B cell (primary cell): ENCODE data around the gene OXNAD1. TPM values are rescaled to one million over a fixed set of nuclear protein-coding genes. Genes with fewer than 3 reads are reported as not detected.

Experiments
- ATAC-seq: fragments of 200-7000 bp; cut with Tn5 transposase; one replicate; pipeline ENCODE4 v1.10.0; 2021; ENCODE audit warnings: low read depth, mild to moderate bottlenecking, moderate number of reproducible peaks, moderate library complexity
- CTCF ChIA-PET: fragments of 350-600 bp; sonication (Branson Sonifier 250); formaldehyde crosslinking; loops from one replicate; lab custom pipeline; 2021; ENCODE audit warnings: antibody characterized with exemption, inconsistent platforms; lab: Charles Lee
- POLR2A ChIA-PET: fragments of 350-600 bp; sonication (Branson Sonifier 250); formaldehyde crosslinking; loops from one replicate; lab custom pipeline; 2021; ENCODE audit warnings: antibody characterized with exemption; lab: Charles Lee
- DNase-seq: peaks from one replicate; pipeline ENCODE4 v3.0.0; 2013
- H2AFZ ChIP-seq: 2 replicates; pipeline ENCODE4 v1.6.1; 2012; ENCODE audit warnings: mild to moderate bottlenecking, low read depth, low read length; ENCODE audit not compliant: insufficient read depth, poor library complexity, severe bottlenecking
- H3K27ac ChIP-seq, 2 donors: 1 replicate in 1 of 2; 2 replicates in 1 of 2; pipeline ENCODE4 v1.5.1; 2012 to 2013; ENCODE audit warnings: low read length in 2 of 2, mild to moderate bottlenecking in 2 of 2, moderate library complexity in 1 of 2
- H3K27me3 ChIP-seq, 4 experiments: fragments of 200-600 bp in 1 of 4; sonication (generic) in 1 of 4; replicated peaks in 1 of 4; 1 replicate in 2 of 4; 2 replicates in 2 of 4; pipeline versions ENCODE4 v1.6.1 to v1.7.0; 2013 to 2016; ENCODE audit warnings: low read length in 3 of 4, mild to moderate bottlenecking in 2 of 4, mixed read lengths in 1 of 4, moderate library complexity in 1 of 4; ENCODE audit not compliant: insufficient read depth in 4 of 4, control insufficient read depth in 3 of 4; ENCODE audit errors: control extremely low read depth in 1 of 4
- H3K36me3 ChIP-seq, 2 experiments: replicated peaks in 1 of 2; 1 replicate in 1 of 2; 2 replicates in 1 of 2; pipeline versions ENCODE4 v1.6.1 to v1.7.1; 2013; ENCODE audit warnings: low read length in 1 of 2; ENCODE audit not compliant: insufficient read depth in 2 of 2, control insufficient read depth in 1 of 2; ENCODE audit errors: control extremely low read depth in 1 of 2, extremely low read depth in 1 of 2
- H3K4me1 ChIP-seq, 2 donors: fragments of 200-600 bp in 1 of 2; sonication (generic) in 1 of 2; 1 replicate in 1 of 2; 2 replicates in 1 of 2; pipeline versions ENCODE4 v1.5.1 to v1.6.1; 2013 to 2017; ENCODE audit warnings: low read length in 2 of 2; ENCODE audit not compliant: control insufficient read depth in 2 of 2, insufficient read depth in 2 of 2
- H3K4me2 ChIP-seq: replicated peaks from 2 replicates; pipeline ENCODE3; 2012; ENCODE audit warnings: mild to moderate bottlenecking, low read depth, low read length; ENCODE audit not compliant: poor library complexity, severe bottlenecking
- H3K4me3 ChIP-seq, 5 experiments: fragments of 200-600 bp in 1 of 5; sonication (generic) in 1 of 5; 1 replicate in 3 of 5; 2 replicates in 2 of 5; pipeline versions ENCODE4 v1.5.1 to v1.7.0; 2011 to 2016; ENCODE audit warnings: low read length in 4 of 5, mild to moderate bottlenecking in 4 of 5, low read depth in 2 of 5, control low read depth in 1 of 5, moderate library complexity in 1 of 5; ENCODE audit not compliant: insufficient read depth in 1 of 5; ENCODE audit errors: control extremely low read depth in 1 of 5, extremely low read depth in 1 of 5
- H3K79me2 ChIP-seq: fragments of 200-600 bp; sonication (generic); one replicate; pipeline ENCODE4 v1.6.0; 2016; ENCODE audit warnings: low read length; ENCODE audit not compliant: control insufficient read depth, insufficient read depth
- H3K9ac ChIP-seq: fragments of 200-600 bp; sonication (generic); 2 replicates; pipeline ENCODE4 v1.6.1; 2017; ENCODE audit warnings: mild to moderate bottlenecking, low read length, moderate library complexity
- H3K9me3 ChIP-seq, 3 donors: one replicate each; pipeline versions ENCODE4 v1.6.1 to v1.7.1; 2013; ENCODE audit warnings: low read length in 2 of 3; ENCODE audit not compliant: control insufficient read depth in 2 of 3, insufficient read depth in 1 of 3; ENCODE audit errors: control extremely low read depth in 1 of 3
- H4K20me1 ChIP-seq: 2 replicates; pipeline ENCODE4 v1.6.0; 2012; ENCODE audit warnings: mild to moderate bottlenecking, low read length; ENCODE audit not compliant: insufficient read depth, control insufficient read depth, poor library complexity, severe bottlenecking
- H3K27ac Mint-ChIP-seq: one replicate; pipeline ENCODE4 v1.8.0; 2021; ENCODE audit warnings: mixed read lengths
- H3K27me3 Mint-ChIP-seq: one replicate; pipeline ENCODE4 v1.8.0; 2021; ENCODE audit warnings: mixed read lengths
- H3K4me1 Mint-ChIP-seq: one replicate; pipeline ENCODE4 v1.8.0; 2021; ENCODE audit warnings: mixed read lengths
- H3K4me3 Mint-ChIP-seq: one replicate; pipeline ENCODE4 v1.8.0; 2021; ENCODE audit warnings: mixed read lengths
- H3K9me3 Mint-ChIP-seq: one replicate; pipeline ENCODE4 v1.8.0; 2022; ENCODE audit warnings: mixed read lengths; ENCODE audit not compliant: insufficient read depth
- EZH2 ChIP-seq: IDR thresholded peaks from 2 replicates; pipeline ENCODE4 v1.6.1; 2012; ENCODE audit warnings: borderline replicate concordance, low read depth, mild to moderate bottlenecking, moderate library complexity, low read length; ENCODE audit not compliant: insufficient read depth, poor library complexity, severe bottlenecking
- WGBS: methylation state at CpG from one replicate; pipeline ENCODE4 v1.1.5; 2013; ENCODE audit warnings: missing lambda C conversion rate; ENCODE audit not compliant: insufficient coverage; 5-methylcytosine and 5-hydroxymethylcytosine counted together
- intact Hi-C: fragments of 100-400 bp; cut with micrococcal nuclease; formaldehyde crosslinking; loops from one replicate; pipeline ENCODE4 v1.10.0; 2022
- polyA plus RNA-seq: library from polyadenylated mRNA; depleted of rRNA; stranded (reverse); fragments of >200 nt; gene quantifications from 2 replicates; pipeline ENCODE4 v1.2.3, GENCODE V29; 2012
- total RNA-seq, 2 donors: library from RNA; stranded (reverse); fragments of 120-200 nt in 1 of 2; gene quantifications; 1 replicate in 1 of 2; 2 replicates in 1 of 2; pipeline versions ENCODE4 v1.2.3 to v1.2.4, GENCODE V29; 2013 to 2022
- TF ChIP-seq, protein P1 (sequence below): fragments of 200-600 bp; IDR thresholded peaks from one replicate; pipeline ENCODE4 v1.8.0; 2022; ENCODE audit warnings: antibody characterized with exemption, mild to moderate bottlenecking

Gene OXNAD1
- total and polyA plus RNA-seq, 2 donors (not counting 1 experiment from before 2014, with no cell fraction given): 4.0 to 12.3 TPM

DNA sequence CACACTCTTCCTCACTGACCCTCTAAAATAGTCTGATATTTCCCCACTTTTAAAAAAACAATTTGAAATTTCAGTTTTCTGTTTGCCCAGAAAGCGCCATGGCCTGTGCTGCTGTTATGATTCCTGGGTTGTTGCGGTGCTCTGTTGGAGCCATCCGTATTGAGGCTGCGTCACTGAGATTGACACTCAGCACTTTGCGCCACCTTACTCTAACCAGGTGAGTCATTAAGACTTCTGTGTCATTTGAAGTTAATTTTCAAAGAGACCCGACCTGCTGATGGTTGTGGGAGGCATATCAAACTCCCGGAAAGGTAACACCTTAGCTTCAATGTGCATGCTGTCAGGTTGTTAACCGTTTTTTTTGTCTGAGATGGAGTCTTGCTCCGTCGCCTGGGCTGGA lies 5.8 kb downstream of the OXNAD1 start:
- peaks cover 5% of the 10 kb centered on the region for H4K20me1 ChIP-seq
- Mint-ChIP-seq H3K4me1 (peaks cover 10% of the 10 kb centered on the region), H3K27me3 (no peaks in the 10 kb centered on the region), H3K27ac (no peak overlapping the region), H3K4me3 (no peak overlapping the region), H3K9me3 (no peaks in the 10 kb centered on the region)
- no peak overlapping the region for H3K9ac ChIP-seq
- peaks cover 9 to 12% of the 10 kb centered on the region in 2 experiments for H3K36me3 ChIP-seq
- H3K9me3 ChIP-seq: no peaks in the 10 kb centered on the region
- ChIA-PET CTCF (interaction anchor here (6.3 to 7.6 kb wide), 2 partner anchors 20 to 282 kb away, joined by 76 read pairs; no protein-coding TSS in a partner anchor), POLR2A (no interaction called here)
- H2AFZ ChIP-seq: no peak overlapping the region
- H3K79me2 ChIP-seq: peaks cover 29% of the 10 kb centered on the region
- no peak overlapping the region for H3K27ac ChIP-seq
- ATAC-seq (no peak), DNase-seq (no peak)
- TF ChIP-seq, protein P1, sequence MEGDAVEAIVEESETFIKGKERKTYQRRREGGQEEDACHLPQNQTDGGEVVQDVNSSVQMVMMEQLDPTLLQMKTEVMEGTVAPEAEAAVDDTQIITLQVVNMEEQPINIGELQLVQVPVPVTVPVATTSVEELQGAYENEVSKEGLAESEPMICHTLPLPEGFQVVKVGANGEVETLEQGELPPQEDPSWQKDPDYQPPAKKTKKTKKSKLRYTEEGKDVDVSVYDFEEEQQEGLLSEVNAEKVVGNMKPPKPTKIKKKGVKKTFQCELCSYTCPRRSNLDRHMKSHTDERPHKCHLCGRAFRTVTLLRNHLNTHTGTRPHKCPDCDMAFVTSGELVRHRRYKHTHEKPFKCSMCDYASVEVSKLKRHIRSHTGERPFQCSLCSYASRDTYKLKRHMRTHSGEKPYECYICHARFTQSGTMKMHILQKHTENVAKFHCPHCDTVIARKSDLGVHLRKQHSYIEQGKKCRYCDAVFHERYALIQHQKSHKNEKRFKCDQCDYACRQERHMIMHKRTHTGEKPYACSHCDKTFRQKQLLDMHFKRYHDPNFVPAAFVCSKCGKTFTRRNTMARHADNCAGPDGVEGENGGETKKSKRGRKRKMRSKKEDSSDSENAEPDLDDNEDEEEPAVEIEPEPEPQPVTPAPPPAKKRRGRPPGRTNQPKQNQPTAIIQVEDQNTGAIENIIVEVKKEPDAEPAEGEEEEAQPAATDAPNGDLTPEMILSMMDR: no peak
- TF ChIP-seq EZH2: no peak
- no peak overlapping the region for H3K4me2 ChIP-seq
- intact Hi-C loops: no loop called here
- no peak overlapping the region for H3K4me3 ChIP-seq
- no peaks in the 10 kb centered on the region for H3K27me3 ChIP-seq
- H3K4me1 ChIP-seq: peaks cover 2% of the 10 kb centered on the region in 2 donors
- 98% methylated on average over 10 of the region's 10 CpGs for WGBS

DNA sequence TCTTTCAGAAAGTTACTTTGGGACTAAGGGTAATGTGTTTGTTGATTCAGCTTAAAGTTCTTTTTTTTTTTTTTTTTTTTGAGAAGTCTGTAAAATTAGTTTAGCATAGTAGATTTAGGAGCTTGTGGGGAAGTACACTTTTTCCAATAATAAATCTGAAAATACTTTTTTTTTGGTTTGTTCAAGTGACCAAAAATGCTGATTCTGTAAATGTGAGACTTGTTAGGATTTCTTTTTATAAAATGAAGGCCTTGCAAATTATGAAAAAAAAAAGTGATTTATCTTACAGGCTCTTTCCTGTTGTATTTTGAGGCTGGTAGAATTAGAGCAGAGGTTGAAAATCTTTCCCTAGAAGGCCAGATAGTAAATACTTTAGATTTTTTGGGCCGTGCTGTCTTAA lies 7.6 kb downstream of the OXNAD1 start:
- no peak for TF ChIP-seq EZH2
- TF ChIP-seq, protein P1: no peak
- Mint-ChIP-seq H3K27me3 (no peaks in the 10 kb centered on the region), H3K27ac (no peak overlapping the region), H3K9me3 (no peaks in the 10 kb centered on the region), H3K4me1 (no peaks in the 10 kb centered on the region), H3K4me3 (no peak overlapping the region)
- Histone ChIP-seq H3K4me1 (no peaks in the 10 kb centered on the region), H3K4me3 (no peak overlapping the region), H3K27ac (no peak overlapping the region), H3K36me3 (peaks cover 9 to 17% of the 10 kb centered on the region in 2 experiments), H3K9ac (no peak overlapping the region), H3K27me3 (no peaks in the 10 kb centered on the region), H3K4me2 (no peak overlapping the region), H3K79me2 (peaks cover 12% of the 10 kb centered on the region), H4K20me1 (peaks cover 5% of the 10 kb centered on the region), H3K9me3 (no peaks in the 10 kb centered on the region), H2AFZ (no peak overlapping the region)
- CTCF ChIA-PET: interaction anchor here (1.0 to 6.3 kb wide), 6 partner anchors 8 to 280 kb away, joined by 3 to 76 read pairs (median 3); no protein-coding TSS in a partner anchor
- POLR2A ChIA-PET: no interaction called here
- ATAC-seq (no peak), DNase-seq (no peak)
- WGBS: no CpG with 5 or more reads among the region's 1 CpG
- intact Hi-C loops: no loop called here
